OCI-LY1 (cell line): Measurements from ENCODE around the gene TCAIM.

Experiments used
- EZH2 ChIP-seq: fragments of 200-600 bp; sonication (generic), shearing (Covaris generic); IDR thresholded peaks from 2 replicates; pipeline ENCODE4 v1.8.0; 2017; ENCODE audit warnings: borderline replicate concordance, mixed run types, mild to moderate bottlenecking, antibody characterized with exemption, low read length, moderate library complexity, mixed read lengths
- TF ChIP-seq, protein P1 (sequence below): fragments of 200-600 bp; sonication (generic), shearing (Covaris generic); IDR thresholded peaks from 2 replicates; pipeline ENCODE4 v1.5.1; 2017; ENCODE audit warnings: mild to moderate bottlenecking, antibody characterized with exemption, low read length, moderate library complexity, mixed read lengths

DNA sequence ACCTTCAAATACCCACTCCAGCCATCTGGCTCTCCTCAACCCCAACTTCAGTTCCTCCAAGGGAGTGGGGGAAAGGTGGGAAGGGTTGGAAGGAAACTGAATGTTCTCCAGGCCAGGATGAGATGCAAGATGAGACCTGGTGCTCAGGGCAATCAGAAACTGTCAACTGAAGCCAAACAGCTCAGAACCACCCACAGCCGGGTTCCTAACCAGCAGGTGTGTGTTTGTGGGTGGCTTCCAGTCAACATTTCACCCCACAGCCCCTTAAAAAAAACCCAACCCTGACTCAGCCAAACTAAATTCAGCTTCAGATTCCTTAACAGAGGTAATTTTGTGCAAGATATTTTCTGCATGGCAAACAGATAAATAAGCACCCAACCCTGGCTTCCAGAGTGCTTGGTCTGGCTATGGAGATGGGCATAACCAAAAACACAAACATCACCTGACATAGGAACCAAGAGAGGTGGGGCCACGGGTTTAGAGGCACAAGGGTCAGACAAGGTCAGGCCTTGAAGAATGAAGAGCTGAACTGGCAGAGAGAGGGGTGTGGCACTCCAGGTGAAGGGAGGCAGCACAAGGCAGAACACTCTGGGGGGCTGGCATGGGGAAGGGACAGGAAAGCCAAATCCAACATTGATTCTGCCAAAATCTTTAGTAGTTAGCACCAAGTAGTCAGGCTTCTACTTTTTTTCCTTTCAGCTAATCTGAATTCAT lies 104.2 kb downstream of the TCAIM start:
- TF ChIP-seq, protein P1, sequence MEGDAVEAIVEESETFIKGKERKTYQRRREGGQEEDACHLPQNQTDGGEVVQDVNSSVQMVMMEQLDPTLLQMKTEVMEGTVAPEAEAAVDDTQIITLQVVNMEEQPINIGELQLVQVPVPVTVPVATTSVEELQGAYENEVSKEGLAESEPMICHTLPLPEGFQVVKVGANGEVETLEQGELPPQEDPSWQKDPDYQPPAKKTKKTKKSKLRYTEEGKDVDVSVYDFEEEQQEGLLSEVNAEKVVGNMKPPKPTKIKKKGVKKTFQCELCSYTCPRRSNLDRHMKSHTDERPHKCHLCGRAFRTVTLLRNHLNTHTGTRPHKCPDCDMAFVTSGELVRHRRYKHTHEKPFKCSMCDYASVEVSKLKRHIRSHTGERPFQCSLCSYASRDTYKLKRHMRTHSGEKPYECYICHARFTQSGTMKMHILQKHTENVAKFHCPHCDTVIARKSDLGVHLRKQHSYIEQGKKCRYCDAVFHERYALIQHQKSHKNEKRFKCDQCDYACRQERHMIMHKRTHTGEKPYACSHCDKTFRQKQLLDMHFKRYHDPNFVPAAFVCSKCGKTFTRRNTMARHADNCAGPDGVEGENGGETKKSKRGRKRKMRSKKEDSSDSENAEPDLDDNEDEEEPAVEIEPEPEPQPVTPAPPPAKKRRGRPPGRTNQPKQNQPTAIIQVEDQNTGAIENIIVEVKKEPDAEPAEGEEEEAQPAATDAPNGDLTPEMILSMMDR: no peak
- TF ChIP-seq EZH2: no peak
